BE2C (cell line): ENCODE measurements around the gene TOB1.
A peak's percentile ranks its signal among the peaks of the same experiment; 100 is the strongest.

Experiments
- DNase-seq: peaks from one replicate; pipeline ENCODE4 v3.0.0-alpha.2; 2020
- H3K27me3 ChIP-seq: fragments of 250-450 bp; sonication (Bioruptor Pico); 2 replicates; pipeline ENCODE4 v1.5.1; 2020; ENCODE audit warnings: mild to moderate bottlenecking
- H3K36me3 ChIP-seq: fragments of 250-450 bp; sonication (Bioruptor Pico); 2 replicates; pipeline ENCODE4 v1.5.1; 2020; ENCODE audit warnings: mild to moderate bottlenecking
- H3K4me1 ChIP-seq: fragments of 250-450 bp; sonication (Bioruptor Pico); 2 replicates; pipeline ENCODE4 v1.5.1; 2020
- H3K4me3 ChIP-seq: 2 replicates; pipeline ENCODE4 v1.5.1; 2011; ENCODE audit warnings: low read depth, low read length
- H3K9me3 ChIP-seq: fragments of 250-450 bp; sonication (Bioruptor Pico); 2 replicates; pipeline ENCODE4 v1.5.1; 2020
- CTCF ChIP-seq: IDR thresholded peaks from 2 replicates; pipeline ENCODE4 v1.5.1; 2012; ENCODE audit warnings: mild to moderate bottlenecking, low read depth, low read length

TOB1 gene

GRCh38 chr17:50836826-50837225, 29.3 kb downstream of the TOB1 start:
- H3K27me3 ChIP-seq = no peaks in the 10 kb centered on the region
- no peak for DNase-seq
- no peak overlapping the region for H3K4me3 ChIP-seq
- H3K4me1 ChIP-seq = peaks cover 22% of the 10 kb centered on the region
- H3K36me3 ChIP-seq = no peaks in the 10 kb centered on the region
- H3K9me3 ChIP-seq = no peaks in the 10 kb centered on the region
- TF ChIP-seq CTCF = no peak

- no peak for TF ChIP-seq CTCF
- Histone ChIP-seq H3K27me3 (no peaks in the 10 kb centered on the region), H3K4me3 (no peak within 1 kb of the TSS), H3K9me3 (no peaks in the 10 kb centered on the region), H3K4me1 (peaks cover 20% of the 10 kb centered on the region), H3K36me3 (no peaks in the 10 kb centered on the region)
- DNase-seq = no peak
Observed at GRCh38 chr17:50835301-50836234, 30.6 kb downstream of the TOB1 start, which contains the start of gene WFIKKN2. Gene WFIKKN2, plus strand, starts transcription at chr17:50835586. Its CDS starts 352 bp downstream, at chr17:50835938.

GRCh38 chr17:50834429-50835300, 31.5 kb downstream of the TOB1 start:
- Histone ChIP-seq H3K36me3 (no peaks in the 10 kb centered on the region), H3K4me3 (no peak overlapping the region), H3K9me3 (no peaks in the 10 kb centered on the region), H3K4me1 (peaks cover 20% of the 10 kb centered on the region), H3K27me3 (no peaks in the 10 kb centered on the region)
- DNase-seq = no peak
- TF ChIP-seq CTCF = no peak

- peak; percentile 62 for DNase-seq
- H3K4me3 ChIP-seq = peak overlapping the region; percentile 25
- no peaks in the 10 kb centered on the region for H3K27me3 ChIP-seq
- peaks cover 20% of the 10 kb centered on the region for H3K4me1 ChIP-seq
- H3K9me3 ChIP-seq = no peaks in the 10 kb centered on the region
- TF ChIP-seq CTCF = no peak
- H3K36me3 ChIP-seq = no peaks in the 10 kb centered on the region
Observed at GRCh38 chr17:50833510-50834428, 32.4 kb downstream of the TOB1 start.

- no peak overlapping the region for H3K4me3 ChIP-seq
- H3K9me3 ChIP-seq = no peaks in the 10 kb centered on the region
- no peaks in the 10 kb centered on the region for H3K36me3 ChIP-seq
- no peak for DNase-seq
- no peak for TF ChIP-seq CTCF
- H3K27me3 ChIP-seq = no peaks in the 10 kb centered on the region
- peaks cover 20% of the 10 kb centered on the region for H3K4me1 ChIP-seq
Observed at GRCh38 chr17:50832864-50833381, 33.2 kb downstream of the TOB1 start.
